Activated T-helper 17 cell treated with anti-CD3 and anti-CD28 coated beads, Interleukin-2, amount 50 U/mL, for 72 hours (primary cell): Measurements from ENCODE around the gene IKZF1. TPM values are rescaled to one million over a fixed set of nuclear protein-coding genes. Genes with fewer than 3 reads are reported as not detected.

ENCODE experiments used
- ATAC-seq: fragments of 150-1000 bp; cut with Tn5 transposase; replicated peaks from 2 replicates; pipeline ENCODE4 v1.10.0; 2021; ENCODE audit warnings: mild to moderate bottlenecking, moderate library complexity
- H3K27ac Mint-ChIP-seq: one replicate; pipeline ENCODE4 v1.8.0; 2022; ENCODE audit warnings: mixed read lengths
- H3K27me3 Mint-ChIP-seq: one replicate; pipeline ENCODE4 v1.8.0; 2022; ENCODE audit warnings: mixed read lengths
- H3K36me3 Mint-ChIP-seq: one replicate; pipeline ENCODE4 v1.8.0; 2022; ENCODE audit warnings: low read depth, mild to moderate bottlenecking, mixed read lengths
- H3K4me1 Mint-ChIP-seq: one replicate; pipeline ENCODE4 v1.8.0; 2022; ENCODE audit warnings: mixed read lengths
- H3K4me3 Mint-ChIP-seq: one replicate; pipeline ENCODE4 v1.8.0; 2022; ENCODE audit warnings: mild to moderate bottlenecking, mixed read lengths
- H3K9me3 Mint-ChIP-seq: one replicate; pipeline ENCODE4 v1.8.0; 2022; ENCODE audit warnings: mixed read lengths
- total RNA-seq, 2 donors: library from RNA; stranded (reverse); gene quantifications; one replicate each; pipeline ENCODE4 v1.2.3, GENCODE V29; 2022

Gene IKZF1
- total RNA-seq, 2 donors from 2014 or later, result 253 to 343 TPM

- Mint-ChIP-seq H3K36me3 (peaks cover 95% of the 10 kb centered on the region), H3K27me3 (no peaks in the 10 kb centered on the region), H3K27ac (peak overlapping the region; percentile 99), H3K4me1 (peaks cover 77% of the 10 kb centered on the region), H3K4me3 (peak overlapping the region; percentile 86), H3K9me3 (peaks cover 4% of the 10 kb centered on the region)
- ATAC-seq, result no peak
Observed at GRCh38 chr7:50394315-50394714, 89.8 kb downstream of the IKZF1 start.

GRCh38 chr7:50396856-50397255, 92.3 kb downstream of the IKZF1 start:
- ATAC-seq, result peak; percentile 57
- H3K27ac Mint-ChIP-seq, result peak overlapping the region; percentile 97
- no peaks in the 10 kb centered on the region for H3K27me3 Mint-ChIP-seq
- H3K4me3 Mint-ChIP-seq, result peak overlapping the region; percentile 82
- peaks cover 60% of the 10 kb centered on the region for H3K4me1 Mint-ChIP-seq
- peaks cover 4% of the 10 kb centered on the region for H3K9me3 Mint-ChIP-seq
- H3K36me3 Mint-ChIP-seq, result peaks cover 95% of the 10 kb centered on the region

GRCh38 chr7:50397320-50397970, 92.9 kb downstream of the IKZF1 start:
- H3K4me1 Mint-ChIP-seq, result peaks cover 60% of the 10 kb centered on the region
- H3K36me3 Mint-ChIP-seq, result peaks cover 95% of the 10 kb centered on the region
- H3K4me3 Mint-ChIP-seq, result peak overlapping the region; percentile 82
- ATAC-seq, result peak; percentile 55
- peaks cover 4% of the 10 kb centered on the region for H3K9me3 Mint-ChIP-seq
- peak overlapping the region; percentile 97 for H3K27ac Mint-ChIP-seq
- no peaks in the 10 kb centered on the region for H3K27me3 Mint-ChIP-seq

- Mint-ChIP-seq H3K27me3 (no peaks in the 10 kb centered on the region), H3K4me3 (peak overlapping the region; percentile 82), H3K27ac (peak overlapping the region; percentile 97), H3K4me1 (peaks cover 58% of the 10 kb centered on the region), H3K36me3 (peaks cover 95% of the 10 kb centered on the region), H3K9me3 (peaks cover 4% of the 10 kb centered on the region)
- peak; percentile 28 for ATAC-seq
Observed at GRCh38 chr7:50397971-50398324, 93.4 kb downstream of the IKZF1 start.

GRCh38 chr7:50399206-50399605, 94.7 kb downstream of the IKZF1 start:
- Mint-ChIP-seq H3K27me3 (no peaks in the 10 kb centered on the region), H3K9me3 (no peaks in the 10 kb centered on the region), H3K27ac (no peak overlapping the region), H3K4me3 (no peak overlapping the region), H3K4me1 (peaks cover 59% of the 10 kb centered on the region), H3K36me3 (peaks cover 95% of the 10 kb centered on the region)
- ATAC-seq, result no peak

GRCh38 chr7:50399635-50400034, 95.1 kb downstream of the IKZF1 start:
- Mint-ChIP-seq H3K36me3 (peaks cover 95% of the 10 kb centered on the region), H3K4me1 (peaks cover 63% of the 10 kb centered on the region), H3K9me3 (no peaks in the 10 kb centered on the region), H3K27ac (peak overlapping the region; percentile 36), H3K27me3 (no peaks in the 10 kb centered on the region), H3K4me3 (no peak overlapping the region)
- ATAC-seq, result no peak

GRCh38 chr7:50400114-50400513, 95.6 kb downstream of the IKZF1 start:
- peaks cover 64% of the 10 kb centered on the region for H3K4me1 Mint-ChIP-seq
- H3K4me3 Mint-ChIP-seq, result no peak overlapping the region
- no peaks in the 10 kb centered on the region for H3K9me3 Mint-ChIP-seq
- no peaks in the 10 kb centered on the region for H3K27me3 Mint-ChIP-seq
- ATAC-seq, result no peak
- peaks cover 97% of the 10 kb centered on the region for H3K36me3 Mint-ChIP-seq
- H3K27ac Mint-ChIP-seq, result no peak overlapping the region

GRCh38 chr7:50404392-50404791, 99.9 kb downstream of the IKZF1 start:
- Mint-ChIP-seq H3K36me3 (peaks cover 76% of the 10 kb centered on the region), H3K27ac (peak overlapping the region; percentile 78), H3K27me3 (no peaks in the 10 kb centered on the region), H3K9me3 (no peaks in the 10 kb centered on the region), H3K4me1 (peaks cover 65% of the 10 kb centered on the region), H3K4me3 (no peak overlapping the region)
- no peak for ATAC-seq

GRCh38 chr7:50405221-50405620, 100.7 kb downstream of the IKZF1 start:
- Mint-ChIP-seq H3K9me3 (no peaks in the 10 kb centered on the region), H3K4me3 (peak overlapping the region; percentile 10), H3K4me1 (peaks cover 69% of the 10 kb centered on the region), H3K36me3 (peaks cover 68% of the 10 kb centered on the region), H3K27ac (peak overlapping the region; percentile 81), H3K27me3 (no peaks in the 10 kb centered on the region)
- no peak for ATAC-seq

- peak overlapping the region; percentile 40 for H3K4me3 Mint-ChIP-seq
- H3K4me1 Mint-ChIP-seq, result peaks cover 61% of the 10 kb centered on the region
- H3K9me3 Mint-ChIP-seq, result no peaks in the 10 kb centered on the region
- peaks cover 51% of the 10 kb centered on the region for H3K36me3 Mint-ChIP-seq
- peak overlapping the region; percentile 81 for H3K27ac Mint-ChIP-seq
- ATAC-seq, result peak; percentile 50
- H3K27me3 Mint-ChIP-seq, result no peaks in the 10 kb centered on the region
Observed at GRCh38 chr7:50406935-50407334, 102.4 kb downstream of the IKZF1 start.

- Mint-ChIP-seq H3K4me3 (no peak overlapping the region), H3K27ac (peak overlapping the region; percentile 81), H3K4me1 (peaks cover 40% of the 10 kb centered on the region), H3K9me3 (no peaks in the 10 kb centered on the region), H3K27me3 (no peaks in the 10 kb centered on the region), H3K36me3 (peaks cover 19% of the 10 kb centered on the region)
- ATAC-seq, result peak; percentile 20
Observed at GRCh38 chr7:50409856-50410745, 105.6 kb downstream of the IKZF1 start.

GRCh38 chr7:50411332-50411731, 106.8 kb downstream of the IKZF1 start:
- H3K36me3 Mint-ChIP-seq, result peaks cover 7% of the 10 kb centered on the region
- no peak for ATAC-seq
- H3K4me3 Mint-ChIP-seq, result no peak overlapping the region
- no peaks in the 10 kb centered on the region for H3K9me3 Mint-ChIP-seq
- H3K27me3 Mint-ChIP-seq, result no peaks in the 10 kb centered on the region
- peak overlapping the region; percentile 13 for H3K27ac Mint-ChIP-seq
- peaks cover 32% of the 10 kb centered on the region for H3K4me1 Mint-ChIP-seq

- H3K4me3 Mint-ChIP-seq, result no peak overlapping the region
- peaks cover 15% of the 10 kb centered on the region for H3K4me1 Mint-ChIP-seq
- no peak for ATAC-seq
Observed at GRCh38 chr7:50412973-50413372, 108.5 kb downstream of the IKZF1 start.

GRCh38 chr7:50413561-50413960, 109.0 kb downstream of the IKZF1 start:
- Mint-ChIP-seq H3K4me3 (no peak overlapping the region), H3K4me1 (peaks cover 15% of the 10 kb centered on the region), H3K36me3 (no peaks in the 10 kb centered on the region), H3K9me3 (no peaks in the 10 kb centered on the region), H3K27me3 (no peaks in the 10 kb centered on the region), H3K27ac (no peak overlapping the region)
- no peak for ATAC-seq

More at GRCh38 chr7:50412973-50413372, 108.5 kb downstream of the IKZF1 start:
- H3K27me3 Mint-ChIP-seq, result no peaks in the 10 kb centered on the region
- no peak overlapping the region for H3K27ac Mint-ChIP-seq
- no peaks in the 10 kb centered on the region for H3K36me3 Mint-ChIP-seq
- no peaks in the 10 kb centered on the region for H3K9me3 Mint-ChIP-seq

- H3K36me3 Mint-ChIP-seq, result no peaks in the 10 kb centered on the region
Observed at GRCh38 chr7:50415844-50416364, 111.4 kb downstream of the IKZF1 start.

More at GRCh38 chr7:50415844-50416364, 111.4 kb downstream of the IKZF1 start:
- H3K27ac Mint-ChIP-seq, result peak overlapping the region; percentile 5
- H3K4me3 Mint-ChIP-seq, result peak overlapping the region; percentile 49
- ATAC-seq, result peak; percentile 20
- H3K9me3 Mint-ChIP-seq, result no peaks in the 10 kb centered on the region
- no peaks in the 10 kb centered on the region for H3K27me3 Mint-ChIP-seq
- peaks cover 6% of the 10 kb centered on the region for H3K4me1 Mint-ChIP-seq
